A673 (cell line): ENCODE results near the gene SLC25A21.

Experiments used
- CTCF ChIP-seq: fragments of 300-800, 200-600 bp; sonication (generic); conservative IDR thresholded peaks from 2 replicates; pipeline ENCODE4 v1.5.1; 2017; ENCODE audit warnings: low read depth, mild to moderate bottlenecking, antibody characterized with exemption, low read length, moderate library complexity, mixed read lengths
- EZH2 ChIP-seq: fragments of 200-600 bp; sonication (generic); IDR thresholded peaks from 2 replicates; pipeline ENCODE4 v1.6.1; 2017; ENCODE audit warnings: borderline replicate concordance, low read depth, mild to moderate bottlenecking, mixed read lengths, antibody characterized with exemption, low read length; ENCODE audit not compliant: poor library complexity, severe bottlenecking

GRCh38 chr14:37144729-37145363 is 27.6 kb downstream of the SLC25A21 start:
- TF ChIP-seq CTCF (no peak), EZH2 (no peak)
